Liver (tissue), 9 donors: ENCODE data around the gene AGPAT2. TPM values are rescaled to one million over a fixed set of nuclear protein-coding genes. Genes with fewer than 3 reads are reported as not detected.

Experiments used
- DNase-seq: peaks from one replicate; pipeline ENCODE4 v3.0.0-alpha.2; 2017; ENCODE audit warnings: low spot score
- H3K27ac ChIP-seq, 2 donors: one replicate each; pipeline ENCODE4 v1.7.0; 2013; ENCODE audit warnings: inconsistent platforms in 2 of 2, low read length in 2 of 2, control low read depth in 1 of 2, low read depth in 1 of 2, mild to moderate bottlenecking in 1 of 2
- H3K27me3 ChIP-seq, 4 donors: one replicate each; pipeline versions ENCODE4 v1.6.1 to v1.7.0; 2013; ENCODE audit warnings: low read length in 3 of 4, inconsistent platforms in 1 of 4, mild to moderate bottlenecking in 1 of 4, moderate library complexity in 1 of 4; ENCODE audit not compliant: control insufficient read depth in 4 of 4, insufficient read depth in 4 of 4
- H3K36me3 ChIP-seq, 4 donors: one replicate each; pipeline versions ENCODE4 v1.6.1 to v1.7.0; 2013; ENCODE audit warnings: low read length in 3 of 4, mild to moderate bottlenecking in 3 of 4, low read depth in 1 of 4, moderate library complexity in 1 of 4; ENCODE audit not compliant: control insufficient read depth in 4 of 4, insufficient read depth in 3 of 4
- H3K4me1 ChIP-seq, 4 donors: one replicate each; pipeline versions ENCODE4 v1.6.1 to v1.7.0; 2013; ENCODE audit warnings: low read length in 3 of 4, mild to moderate bottlenecking in 3 of 4, moderate library complexity in 1 of 4; ENCODE audit not compliant: control insufficient read depth in 4 of 4, insufficient read depth in 4 of 4
- H3K4me3 ChIP-seq, 3 donors: one replicate each; pipeline versions ENCODE4 v1.6.1 to v1.7.0; 2013; ENCODE audit warnings: low read length in 3 of 3, control low read depth in 1 of 3, low read depth in 1 of 3, mild to moderate bottlenecking in 1 of 3
- H3K9ac ChIP-seq, 2 donors: one replicate each; pipeline ENCODE4 v1.7.0; 2013; ENCODE audit warnings: low read length in 2 of 2, mild to moderate bottlenecking in 2 of 2, moderate library complexity in 2 of 2, control low read depth in 1 of 2, low read depth in 1 of 2
- H3K9me3 ChIP-seq, 4 donors: one replicate each; pipeline versions ENCODE4 v1.6.1 to v1.7.0; 2013; ENCODE audit warnings: low read length in 3 of 4; ENCODE audit not compliant: control insufficient read depth in 4 of 4
- CTCF ChIP-seq: fragments of 150-350 bp; IDR thresholded peaks from 2 replicates; pipeline ENCODE4 v1.5.1; 2017; ENCODE audit warnings: improper control_type of control experiment, low read depth, low read length; ENCODE audit not compliant: missing input control
- EGR1 ChIP-seq, 2 donors: IDR thresholded peaks; 2 replicates each; pipeline ENCODE4 v1.6.1; 2016 to 2018; ENCODE audit warnings: antibody characterized with exemption in 2 of 2, low read depth in 2 of 2
- HNF4G ChIP-seq: IDR thresholded peaks from 2 replicates; pipeline ENCODE4 v1.6.1; 2016; ENCODE audit warnings: antibody characterized with exemption
- NR2F2 ChIP-seq: IDR thresholded peaks from 2 replicates; pipeline ENCODE4 v1.6.1; 2016; ENCODE audit warnings: antibody characterized with exemption
- SP1 ChIP-seq: IDR thresholded peaks from 2 replicates; pipeline ENCODE4 v1.6.1; 2018; ENCODE audit warnings: antibody characterized with exemption, mild to moderate bottlenecking
- YY1 ChIP-seq: IDR thresholded peaks from 2 replicates; pipeline ENCODE4 v1.6.1; 2016; ENCODE audit warnings: antibody characterized with exemption, mild to moderate bottlenecking
- WGBS: extraction: QIAGEN DNeasy Blood & Tissue Kit; methylation state at CpG from one replicate; pipeline ENCODE4 v1.1.7; 2013; 5-methylcytosine and 5-hydroxymethylcytosine counted together
- polyA plus RNA-seq, 2 donors: library from polyadenylated mRNA; stranded (reverse) in 1 of 2; unstranded in 1 of 2; fragments of 200-250 nt in 1 of 2; fragments of >200 nt in 1 of 2; fragmentation: Nextera tagmentation in 1 of 2; extraction: Ambion mirVana in 1 of 2; gene quantifications; one replicate each; pipeline versions ENCODE4 v1.2.1 to v1.2.3, GENCODE V29; 2013 to 2015
- total RNA-seq, 2 donors: library from RNA; depleted of rRNA; stranded (reverse); fragments of >200 nt; gene quantifications; one replicate each; pipeline ENCODE4 v1.2.3, GENCODE V29; 2014
- TF ChIP-seq, protein P1 (sequence below): IDR thresholded peaks from 2 replicates; pipeline ENCODE4 v1.6.1; 2016; ENCODE audit warnings: antibody characterized with exemption, mild to moderate bottlenecking
- TF ChIP-seq, protein P2 (sequence below): IDR thresholded peaks from 2 replicates; pipeline ENCODE4 v1.6.1; 2016; ENCODE audit warnings: antibody characterized with exemption
- donor health status: healthy.
- donor health status: healthy.
- donor health status: healthy.
- donor health status: healthy.
- donor health status: healthy.

The AGPAT2 gene
- 100 to 1,000 TPM in 1 of 2 donors, 10 to 100 TPM in 1; 75.1 to 213 TPM for total RNA-seq
- polyA plus RNA-seq: 100 to 1,000 TPM; 211 to 222 TPM

DNA sequence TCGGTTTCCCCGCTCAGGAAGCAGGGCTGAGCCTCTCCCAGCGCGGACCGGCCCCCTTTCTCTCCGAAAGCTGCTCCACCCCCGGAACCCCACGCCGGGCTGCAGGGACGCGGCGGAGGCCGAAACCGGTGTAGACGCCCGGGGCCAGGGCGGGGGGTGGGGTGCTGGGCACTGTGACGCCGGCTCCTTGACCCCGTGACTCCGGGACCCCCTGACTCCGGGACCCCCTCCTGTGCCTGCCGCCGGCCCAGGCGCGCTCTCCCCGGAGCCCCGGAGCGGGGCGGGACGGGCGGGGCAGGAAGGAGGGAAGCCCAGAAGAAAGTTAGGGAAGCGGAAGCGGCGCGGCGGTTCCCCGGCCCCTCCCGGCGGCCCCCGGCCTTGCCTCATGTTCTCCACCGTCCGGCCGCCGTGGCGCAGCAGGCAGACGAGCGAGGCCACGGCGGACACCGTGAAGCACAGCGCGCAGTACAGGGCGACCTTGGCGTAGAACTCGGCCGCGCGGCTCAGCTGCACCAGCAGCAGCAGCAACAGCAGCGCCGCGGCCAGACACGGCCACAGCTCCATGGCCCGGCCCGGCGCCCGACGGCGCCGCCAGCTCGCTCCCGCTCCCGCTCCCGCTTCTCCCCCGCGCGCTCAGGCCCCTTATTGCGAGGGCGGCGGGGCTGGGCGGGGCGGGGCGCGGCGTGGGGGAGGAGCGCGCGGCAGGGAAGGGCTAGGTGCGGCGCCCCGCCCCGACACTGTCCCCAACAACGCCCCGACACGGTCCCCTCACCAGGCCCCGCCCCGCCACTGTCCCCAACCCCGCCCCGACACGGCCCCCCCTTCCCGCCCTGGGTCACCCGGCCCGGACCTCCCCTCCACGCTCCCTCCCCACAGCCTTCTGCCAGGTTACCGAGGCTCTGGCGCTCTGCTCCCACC, at the start of gene AGPAT2:
Gene AGPAT2 (minus strand): TSS at position 664 of the 918 bp plus-strand sequence. CDS start 100 bp downstream, at position 564.
- H3K9ac ChIP-seq: peak within 1 kb of the TSS; percentile 57 to 79
- peak within 1 kb of the TSS; percentile 91 to 92 for H3K27ac ChIP-seq
- H3K4me1 ChIP-seq: peaks cover 44 to 77% (median 66%) of the 10 kb centered on the region in 4 donors
- no peaks in the 10 kb centered on the region for H3K9me3 ChIP-seq
- H3K36me3 ChIP-seq: no peaks in the 10 kb centered on the region
- H3K27me3 ChIP-seq: no peaks in the 10 kb centered on the region
- WGBS: under 1% methylated on average over 102 of the region's 106 CpGs
- TF ChIP-seq, protein P1, sequence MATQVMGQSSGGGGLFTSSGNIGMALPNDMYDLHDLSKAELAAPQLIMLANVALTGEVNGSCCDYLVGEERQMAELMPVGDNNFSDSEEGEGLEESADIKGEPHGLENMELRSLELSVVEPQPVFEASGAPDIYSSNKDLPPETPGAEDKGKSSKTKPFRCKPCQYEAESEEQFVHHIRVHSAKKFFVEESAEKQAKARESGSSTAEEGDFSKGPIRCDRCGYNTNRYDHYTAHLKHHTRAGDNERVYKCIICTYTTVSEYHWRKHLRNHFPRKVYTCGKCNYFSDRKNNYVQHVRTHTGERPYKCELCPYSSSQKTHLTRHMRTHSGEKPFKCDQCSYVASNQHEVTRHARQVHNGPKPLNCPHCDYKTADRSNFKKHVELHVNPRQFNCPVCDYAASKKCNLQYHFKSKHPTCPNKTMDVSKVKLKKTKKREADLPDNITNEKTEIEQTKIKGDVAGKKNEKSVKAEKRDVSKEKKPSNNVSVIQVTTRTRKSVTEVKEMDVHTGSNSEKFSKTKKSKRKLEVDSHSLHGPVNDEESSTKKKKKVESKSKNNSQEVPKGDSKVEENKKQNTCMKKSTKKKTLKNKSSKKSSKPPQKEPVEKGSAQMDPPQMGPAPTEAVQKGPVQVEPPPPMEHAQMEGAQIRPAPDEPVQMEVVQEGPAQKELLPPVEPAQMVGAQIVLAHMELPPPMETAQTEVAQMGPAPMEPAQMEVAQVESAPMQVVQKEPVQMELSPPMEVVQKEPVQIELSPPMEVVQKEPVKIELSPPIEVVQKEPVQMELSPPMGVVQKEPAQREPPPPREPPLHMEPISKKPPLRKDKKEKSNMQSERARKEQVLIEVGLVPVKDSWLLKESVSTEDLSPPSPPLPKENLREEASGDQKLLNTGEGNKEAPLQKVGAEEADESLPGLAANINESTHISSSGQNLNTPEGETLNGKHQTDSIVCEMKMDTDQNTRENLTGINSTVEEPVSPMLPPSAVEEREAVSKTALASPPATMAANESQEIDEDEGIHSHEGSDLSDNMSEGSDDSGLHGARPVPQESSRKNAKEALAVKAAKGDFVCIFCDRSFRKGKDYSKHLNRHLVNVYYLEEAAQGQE: no peak
- TF ChIP-seq CTCF (no peak), HNF4G (no peak), NR2F2 (no peak), EGR1 (IDR thresholded peaks at IDR 0.05; ENCODE audit: low read depth in 2 of 2) (peak in 1 of 2 donors; percentile 0), YY1 (no peak)
- TF ChIP-seq, protein P2, sequence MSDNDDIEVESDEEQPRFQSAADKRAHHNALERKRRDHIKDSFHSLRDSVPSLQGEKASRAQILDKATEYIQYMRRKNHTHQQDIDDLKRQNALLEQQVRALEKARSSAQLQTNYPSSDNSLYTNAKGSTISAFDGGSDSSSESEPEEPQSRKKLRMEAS: no peak
- peak; percentile 78 for DNase-seq
- peak within 1 kb of the TSS; percentile 78 to 89 (median 84) for H3K4me3 ChIP-seq

DNA sequence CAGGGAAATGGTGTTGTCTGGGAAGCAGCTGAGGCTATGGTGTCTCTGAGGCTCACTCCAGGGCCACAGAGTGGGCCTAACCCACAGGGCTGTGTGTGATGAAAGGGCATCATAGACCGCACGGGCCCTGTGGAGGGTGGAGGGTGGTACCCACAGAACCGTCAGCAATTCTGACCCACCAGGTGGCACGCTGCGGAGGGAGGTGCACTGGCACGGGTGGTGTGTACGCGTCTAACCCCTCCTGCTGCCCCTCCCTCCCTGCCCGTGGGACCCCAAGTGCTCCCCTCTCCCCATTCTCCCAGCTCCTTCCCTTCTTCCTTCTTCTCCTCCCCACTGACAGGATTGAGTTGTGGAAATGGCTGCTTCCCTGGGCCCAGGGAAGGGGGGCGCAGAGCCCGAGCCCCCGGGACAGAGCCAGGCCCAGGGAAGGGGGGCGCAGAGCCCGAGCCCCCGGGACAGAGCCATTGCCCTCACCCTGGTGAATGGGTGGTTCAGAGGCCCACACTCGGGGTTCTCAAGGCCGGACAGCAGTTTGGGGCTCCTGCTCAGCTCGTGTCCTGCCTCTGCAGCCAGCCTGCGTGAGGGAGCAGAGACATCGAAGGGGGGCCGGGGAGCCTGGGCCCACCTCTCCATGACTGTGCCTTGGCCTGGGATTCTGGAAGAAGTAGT, 48.7 kb upstream of the AGPAT2 start:
- WGBS: 92% methylated on average over 21 of the region's 21 CpGs
- Histone ChIP-seq H3K4me3 (no peak overlapping the region), H3K4me1 (peaks cover 0 to 4% (median 2%) of the 10 kb centered on the region in 4 donors), H3K36me3 (no peaks in the 10 kb centered on the region), H3K27ac (no peak overlapping the region), H3K9me3 (no peaks in the 10 kb centered on the region), H3K9ac (no peak overlapping the region), H3K27me3 (no peaks in the 10 kb centered on the region)
- DNase-seq: no peak
- TF ChIP-seq NR2F2 (no peak), SP1 (no peak)
